Muscle of arm (tissue), 12 donors: ENCODE measurements around the gene TNS1. TPM values are rescaled to one million over a fixed set of nuclear protein-coding genes. Genes with fewer than 3 reads are reported as not detected.

Experiments
- DNase-seq: peaks from one replicate; pipeline ENCODE4 v3.0.0-alpha.2; 2013
- polyA plus RNA-seq, 12 donors: library from polyadenylated mRNA; unstranded; fragments of 120-200 nt; gene quantifications; one replicate each; pipeline ENCODE4 v1.2.1, GENCODE V29; 2013; ENCODE audit not compliant: insufficient read length in 12 of 12

The TNS1 gene
- polyA plus RNA-seq, 12 donors = 88.6 to 146 (median 122) TPM

DNA sequence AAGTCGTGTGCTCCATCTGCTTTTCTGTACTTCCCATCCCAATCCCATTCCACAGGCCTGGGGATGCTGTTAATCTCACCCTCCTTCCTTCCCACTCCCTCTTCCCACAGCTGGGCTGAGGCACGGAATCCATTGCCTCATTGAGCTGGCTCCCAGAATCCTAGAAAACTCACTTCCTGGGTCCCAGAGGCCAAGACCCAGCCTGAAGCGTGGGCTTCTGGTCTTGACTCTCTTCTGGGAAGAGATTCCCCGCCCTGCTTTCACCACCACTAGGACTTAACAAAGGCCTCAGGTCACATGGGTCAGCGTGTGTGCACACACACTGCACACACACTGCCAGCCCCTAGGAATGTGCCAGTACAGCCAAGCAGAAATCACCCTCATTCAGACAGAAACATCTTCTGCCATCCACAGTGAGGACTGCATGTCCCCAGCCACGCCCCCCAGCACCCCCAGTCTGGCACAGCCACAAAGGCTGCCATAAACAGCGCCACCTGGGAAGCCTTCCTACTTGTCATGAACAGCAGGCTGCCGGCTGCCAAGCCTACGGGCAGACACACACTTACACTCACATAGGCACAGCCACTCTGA, 165.8 kb downstream of the TNS1 start:
- DNase-seq = peak; percentile 83

DNA sequence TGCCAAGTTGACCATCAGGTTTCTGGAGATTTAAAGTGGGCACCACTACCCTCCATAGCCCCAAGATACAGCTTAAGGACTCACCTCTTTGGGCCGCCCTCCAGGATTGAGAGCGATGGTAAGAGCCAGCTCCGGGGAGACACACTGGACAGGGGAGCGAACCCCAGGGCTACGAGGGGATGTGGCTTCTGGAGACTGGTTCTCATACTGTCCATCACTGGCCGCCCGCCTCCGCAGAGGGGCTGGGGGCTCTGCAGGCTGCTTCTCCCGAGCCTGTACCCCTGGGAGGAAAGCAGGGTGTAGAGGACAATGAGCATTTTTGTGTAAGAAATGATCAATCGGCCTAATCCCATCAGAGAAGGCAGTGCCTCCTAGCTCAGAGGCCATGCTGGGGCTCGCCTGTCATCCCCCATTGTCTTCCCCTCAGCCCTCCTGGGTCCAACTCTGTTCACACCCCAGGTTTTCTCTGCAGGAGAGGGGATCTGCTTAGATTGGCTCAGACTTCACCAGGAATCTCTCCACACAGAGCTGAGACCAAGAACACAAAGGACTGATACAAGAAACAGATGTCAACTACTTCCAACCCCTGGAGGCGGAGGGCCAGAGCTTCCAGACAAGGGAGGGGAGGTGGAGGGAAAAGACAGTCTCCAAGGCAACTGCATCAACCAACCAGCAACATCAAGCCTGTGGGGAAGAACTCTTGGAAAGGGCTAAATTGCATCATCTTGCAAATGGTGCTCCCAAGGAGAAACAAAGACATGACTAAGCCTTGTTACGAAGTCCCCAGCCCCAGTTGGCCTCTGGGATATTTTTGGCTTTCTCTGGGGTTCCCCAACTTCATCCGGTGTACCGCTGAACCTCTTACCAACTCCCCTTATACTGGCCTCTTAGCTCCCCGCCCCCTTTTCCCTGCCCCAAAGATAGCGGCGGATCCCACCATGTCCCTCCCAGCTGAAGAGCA, 166.6 kb downstream of the TNS1 start:
- DNase-seq = peak; percentile 95

DNA sequence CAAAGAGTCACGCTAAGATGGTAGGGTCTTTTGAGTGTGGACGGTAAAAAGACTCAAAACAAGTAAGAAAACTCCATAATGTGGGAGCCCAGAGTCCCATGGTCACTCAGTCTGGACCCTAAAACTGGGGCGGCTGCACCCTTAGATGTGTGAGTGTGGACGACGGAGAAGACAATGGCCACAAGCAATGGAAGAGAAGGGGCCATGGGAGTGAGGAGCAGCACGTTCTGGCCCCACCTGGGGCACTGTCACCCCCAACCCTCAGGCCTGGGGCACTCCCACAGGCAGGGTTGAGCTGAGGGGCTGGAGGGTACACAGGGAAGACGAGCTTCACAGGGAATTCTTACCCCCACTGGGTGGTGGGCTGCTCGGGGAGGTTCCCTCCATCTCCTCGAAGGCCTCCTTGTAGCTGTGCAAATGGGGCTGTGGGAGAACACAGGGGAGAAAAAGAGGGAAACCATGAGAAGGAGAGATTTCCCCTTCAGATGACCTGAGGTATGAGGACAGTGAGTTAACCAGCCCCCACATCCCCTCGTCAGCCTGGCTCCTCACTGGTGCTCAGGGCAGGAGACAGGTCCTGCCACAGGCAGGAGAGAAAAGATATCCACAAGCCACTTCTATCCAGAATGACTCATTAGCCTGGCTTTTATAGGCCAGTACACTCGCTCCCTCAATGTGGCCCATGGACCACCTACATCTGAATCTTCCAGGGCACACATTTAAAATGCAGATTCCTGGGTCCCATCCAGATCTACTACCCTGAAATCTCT, 167.9 kb downstream of the TNS1 start:
- no peak for DNase-seq

DNA sequence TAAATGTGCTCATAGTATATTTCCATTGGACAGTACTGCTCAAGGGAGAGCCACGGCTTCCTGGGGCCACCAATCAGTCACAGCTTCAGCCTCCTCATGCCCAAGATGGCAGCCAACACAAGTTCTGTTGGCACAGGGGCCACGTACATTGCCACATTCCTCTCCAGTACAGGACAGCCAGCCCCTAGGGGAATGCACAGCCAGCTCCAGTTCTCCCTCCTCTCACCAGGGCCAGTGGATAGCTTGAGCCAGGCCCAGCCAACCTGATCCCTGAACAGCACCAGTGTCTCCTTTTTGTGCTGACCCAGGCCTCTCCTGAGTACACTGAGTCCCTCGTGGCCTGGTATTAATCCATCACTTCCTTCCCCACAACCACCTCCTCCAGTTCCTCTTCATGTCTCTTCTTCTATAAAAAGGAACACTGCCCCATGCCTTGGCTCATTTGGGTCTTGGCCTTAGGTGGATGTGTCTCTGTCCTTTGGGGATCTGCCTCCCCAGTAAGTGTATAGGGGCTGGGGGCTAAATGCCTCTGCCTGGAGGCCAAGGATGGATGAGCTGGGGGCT, 168.7 kb downstream of the TNS1 start:
- no peak for DNase-seq

DNA sequence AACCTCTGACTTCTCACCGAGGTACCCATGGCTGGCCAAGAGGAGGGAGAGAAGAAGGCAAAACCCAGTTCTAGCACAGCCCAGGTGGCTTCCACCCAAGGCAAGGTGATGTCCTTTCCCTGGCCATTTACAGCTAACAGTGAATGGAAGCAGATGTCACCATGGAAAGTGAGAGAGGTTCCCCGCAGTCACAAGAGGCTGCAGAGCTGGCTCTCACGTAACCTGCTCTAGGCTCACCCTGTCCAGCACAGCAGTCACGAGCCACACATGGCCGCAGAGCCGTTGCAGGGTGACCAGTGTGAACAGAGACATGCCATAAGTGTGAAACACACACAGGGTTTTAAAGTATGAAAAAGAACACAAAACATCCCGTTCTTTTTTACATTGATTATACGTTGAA, 169.4 kb downstream of the TNS1 start:
- DNase-seq = no peak

DNA sequence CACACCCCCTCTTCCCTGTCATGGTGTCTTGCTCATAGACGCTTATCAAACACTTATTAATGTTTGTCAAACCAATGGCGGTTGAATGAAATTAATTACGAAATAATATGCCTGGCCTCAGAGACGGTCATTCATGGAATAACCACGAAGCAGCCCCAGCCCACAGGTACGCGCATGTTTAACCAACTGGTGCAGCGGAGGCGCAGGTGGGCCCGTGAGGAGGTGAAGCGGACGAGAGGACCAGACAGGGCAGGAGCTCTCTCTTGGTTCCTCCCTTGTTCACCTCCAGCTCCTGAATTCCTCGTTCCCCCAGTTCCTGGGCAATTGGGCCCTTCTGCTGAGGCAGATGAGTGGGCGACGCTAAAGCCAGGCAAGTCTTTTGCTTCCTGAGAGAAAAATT, 169.8 kb downstream of the TNS1 start:
- no peak for DNase-seq

DNA sequence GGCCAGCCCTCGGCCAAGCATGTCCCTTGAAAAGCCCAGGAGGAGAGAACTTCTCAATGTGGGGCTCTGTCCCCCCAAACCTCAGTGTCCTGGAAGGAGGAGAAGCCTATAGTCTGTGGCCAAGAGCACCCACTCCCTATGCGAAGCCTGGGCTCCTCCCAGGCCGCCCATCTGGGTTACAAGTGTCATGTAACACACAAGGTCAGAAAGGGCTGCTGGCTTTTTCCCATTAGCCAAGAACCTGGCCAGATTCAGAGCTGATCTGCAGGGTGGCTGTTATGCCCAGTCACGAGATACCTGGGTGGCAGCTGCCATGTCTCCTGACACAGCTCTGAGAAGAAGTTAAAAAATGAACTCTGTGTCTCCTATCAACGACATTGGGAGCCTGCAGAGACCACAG, 170.7 kb downstream of the TNS1 start:
- no peak for DNase-seq

DNA sequence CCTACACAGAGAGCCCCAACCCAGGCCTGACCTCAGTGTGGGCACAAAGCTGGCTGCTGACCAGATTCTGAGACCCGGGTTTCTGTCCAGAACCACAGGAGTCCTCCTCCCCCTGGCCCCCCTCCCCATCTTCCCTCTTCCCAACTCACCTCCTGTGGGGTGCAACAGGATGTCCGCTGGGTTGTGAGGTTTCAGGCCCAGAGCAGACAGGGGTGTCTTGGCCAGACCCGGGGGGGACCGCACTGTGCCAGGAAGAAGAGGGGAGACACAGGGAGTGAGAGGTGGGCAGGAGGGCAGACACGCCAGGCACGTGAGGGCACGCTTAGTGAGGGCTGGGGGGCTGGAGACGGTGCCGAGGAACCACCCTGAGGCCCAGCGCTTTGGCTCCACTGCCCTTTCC, 171.5 kb downstream of the TNS1 start:
- DNase-seq = no peak

DNA sequence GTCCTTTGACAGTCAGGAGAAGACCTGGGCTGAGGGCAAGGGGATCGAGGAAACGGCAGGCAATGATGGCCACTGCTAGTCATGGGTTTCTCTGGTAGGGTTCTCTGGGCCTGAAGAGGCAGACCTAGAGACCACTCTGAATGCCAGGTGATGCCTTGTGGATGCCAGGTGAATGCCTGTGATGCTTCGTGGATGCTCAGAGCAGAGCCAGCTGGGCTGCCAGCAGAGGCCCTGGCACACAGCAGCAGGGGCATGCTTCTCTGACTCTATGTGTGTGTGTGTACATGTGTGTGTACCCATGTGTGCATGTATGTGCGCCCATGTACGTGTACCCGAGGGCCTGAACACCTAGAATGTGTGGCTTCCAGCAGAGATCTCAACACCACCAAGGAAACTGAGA, 172.0 kb downstream of the TNS1 start:
- DNase-seq = no peak

DNA sequence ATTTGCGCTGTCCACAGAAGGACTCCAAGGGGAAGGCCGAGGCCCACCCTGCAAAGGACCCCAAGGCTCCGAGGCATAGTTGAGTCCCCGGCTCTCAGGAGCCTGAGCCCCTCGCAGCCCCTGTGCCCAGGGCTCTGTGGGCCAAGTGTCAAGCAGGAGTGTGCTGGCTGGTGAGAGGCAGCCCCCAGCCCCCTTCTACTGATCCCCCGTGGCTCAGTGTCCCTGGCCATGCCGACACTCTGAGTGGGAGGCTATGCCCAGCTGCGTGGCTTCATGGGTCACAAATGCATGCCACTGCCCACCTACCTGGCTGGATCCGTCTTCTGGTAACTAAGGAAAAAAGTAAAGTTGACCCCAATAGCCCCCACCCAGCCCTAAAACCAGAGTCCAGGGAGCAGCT, 172.7 kb downstream of the TNS1 start:
- no peak for DNase-seq

DNA sequence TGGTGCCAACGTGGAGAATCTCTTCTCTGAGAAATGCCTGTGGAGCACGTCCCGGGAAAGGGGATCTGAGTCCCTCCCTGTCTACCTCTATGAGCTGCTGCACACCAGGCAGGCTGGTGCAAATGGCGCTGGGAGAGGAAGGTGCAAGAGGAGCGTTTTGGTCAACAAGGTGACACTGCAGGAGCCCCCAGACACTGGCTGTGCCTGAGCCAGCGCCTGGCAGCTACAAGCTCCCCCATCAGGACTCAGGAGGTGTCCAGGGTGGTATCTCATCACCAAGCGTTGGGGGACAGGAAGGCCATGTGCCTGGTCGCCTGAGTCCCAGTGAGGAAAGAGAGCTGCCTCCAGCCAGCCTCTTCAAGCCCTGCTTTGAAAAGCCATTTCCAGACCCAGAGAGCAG, 173.4 kb downstream of the TNS1 start:
- no peak for DNase-seq

DNA sequence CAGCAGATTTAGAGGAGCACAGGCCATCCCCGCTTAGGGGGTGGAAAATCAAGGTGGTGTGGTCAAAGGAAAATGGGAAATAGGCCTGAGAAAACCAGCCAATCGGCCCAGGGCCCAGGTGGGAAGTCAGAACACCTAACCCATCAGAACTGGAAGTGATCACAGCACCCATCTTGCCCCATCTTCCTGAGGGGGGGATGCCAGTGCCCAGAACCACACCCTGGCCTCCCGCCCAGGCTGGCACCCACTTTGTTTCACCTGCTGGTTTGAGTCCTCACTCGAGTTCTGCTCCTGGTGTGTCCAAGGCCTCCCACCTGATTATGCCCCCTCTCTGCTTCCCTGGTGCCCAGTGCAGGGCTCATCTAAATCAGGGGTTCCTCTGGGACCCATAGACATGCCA, 174.5 kb downstream of the TNS1 start:
- DNase-seq = no peak

DNA sequence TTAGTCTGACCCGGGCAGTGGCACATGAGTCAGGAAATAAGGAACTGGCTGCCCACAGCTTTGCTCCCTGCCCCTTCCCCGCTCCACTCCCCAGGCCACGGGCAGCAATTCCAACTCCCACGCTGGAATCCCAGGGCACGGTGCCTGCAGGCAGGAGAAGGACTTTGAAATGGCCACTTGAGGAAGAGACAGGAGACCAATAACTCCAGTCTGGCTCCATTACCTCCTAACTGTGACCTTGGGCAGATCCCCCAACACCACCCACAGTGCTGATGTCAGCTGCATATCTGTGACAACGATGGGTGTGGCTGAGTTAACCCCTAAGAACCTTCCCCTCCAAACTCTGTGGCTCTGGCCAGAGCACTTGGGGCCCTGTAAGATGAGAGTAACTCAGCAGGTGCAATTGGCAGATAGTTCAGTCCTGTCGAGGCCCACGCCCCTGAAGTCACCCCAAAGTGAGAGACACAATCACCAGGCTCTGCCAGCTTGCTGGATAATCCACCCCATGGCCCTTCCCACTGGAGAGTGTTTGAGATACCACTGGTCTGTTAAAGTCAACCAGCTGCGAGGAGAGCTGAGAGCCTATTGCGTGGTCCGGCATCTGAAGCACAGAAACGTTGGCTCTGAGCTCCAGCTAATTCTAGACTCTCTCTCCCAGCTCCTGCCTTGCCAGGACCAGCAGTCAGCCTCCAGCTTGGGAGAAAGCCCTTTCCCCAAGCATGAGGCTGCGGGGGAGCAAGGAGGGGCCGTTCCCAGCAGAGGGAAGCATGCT, 175.2 kb downstream of the TNS1 start:
- DNase-seq = peak; percentile 49

DNA sequence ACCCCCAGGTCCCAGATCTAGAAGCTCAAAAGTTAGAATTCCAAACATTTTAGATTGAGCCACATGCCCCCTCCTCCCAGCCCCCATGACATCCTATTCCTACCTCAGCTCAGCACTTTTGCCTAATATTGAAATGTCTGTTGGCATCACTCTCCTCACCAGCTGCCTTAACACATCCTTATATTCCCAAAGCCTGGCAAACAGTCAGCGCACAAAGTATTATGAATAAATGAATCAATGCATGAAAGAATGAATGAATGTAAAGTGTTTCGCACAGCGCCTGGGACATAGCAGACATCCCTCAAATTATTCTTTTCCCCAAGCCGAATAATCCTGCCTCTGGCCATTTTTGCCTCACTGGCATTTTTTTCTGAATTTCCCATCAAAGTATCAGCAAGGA, 175.8 kb downstream of the TNS1 start:
- DNase-seq = no peak

DNA sequence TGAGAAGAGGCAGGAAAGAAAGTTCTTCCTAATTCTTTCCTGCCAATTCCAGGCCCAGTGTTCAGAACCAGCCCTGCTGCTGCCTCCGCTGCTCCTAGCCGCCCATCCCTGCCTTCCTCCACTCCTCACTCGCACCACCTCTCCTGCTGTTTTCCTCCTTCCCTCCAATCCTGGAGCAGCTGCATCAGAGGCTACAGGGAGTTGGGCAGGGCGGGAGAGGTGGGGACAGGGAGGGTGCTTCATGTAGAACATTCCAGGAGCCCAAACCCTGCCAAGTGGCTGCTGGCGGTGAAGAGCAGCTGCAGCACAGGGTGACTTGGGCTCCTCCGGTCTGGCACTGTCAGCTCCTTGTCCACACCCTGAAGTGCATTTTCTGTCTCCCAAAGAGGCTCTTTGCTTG, 176.3 kb downstream of the TNS1 start:
- peak; percentile 52 for DNase-seq

DNA sequence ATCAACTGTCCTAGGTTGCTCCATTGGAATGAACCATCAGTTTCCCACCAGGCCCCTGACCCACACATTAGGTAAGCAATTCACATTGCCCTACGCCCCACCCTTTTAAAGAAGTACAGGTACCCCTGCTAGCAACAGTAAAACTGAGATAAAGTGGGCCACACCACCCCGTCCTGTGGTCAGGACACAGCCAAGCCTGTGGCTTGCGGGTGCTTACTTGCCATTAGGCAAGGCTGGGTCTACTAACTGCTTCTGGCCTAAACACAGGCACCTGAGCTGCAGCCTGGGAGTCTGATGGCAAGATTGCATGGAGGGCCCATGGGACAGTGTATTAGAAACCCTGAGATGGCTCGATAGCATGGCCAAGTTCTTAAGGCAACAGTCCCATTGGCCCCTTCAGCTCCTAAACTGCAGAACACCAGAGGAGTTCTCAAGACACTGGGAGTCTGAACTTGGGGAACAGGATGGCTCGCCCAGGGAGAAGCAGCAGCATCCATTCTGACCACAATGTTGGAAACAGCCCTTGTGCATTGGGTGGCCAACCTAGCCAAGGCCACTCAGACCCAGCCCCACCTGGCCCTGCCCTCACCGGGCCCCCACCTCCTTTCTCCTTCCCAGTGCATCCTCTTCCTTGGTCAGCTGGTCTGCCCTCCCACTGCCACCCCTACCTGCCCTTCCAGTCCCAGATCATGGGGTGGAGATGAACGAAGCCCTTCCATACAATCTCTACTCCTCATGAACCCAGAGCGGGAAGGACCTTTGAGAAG, 177.1 kb downstream of the TNS1 start:
- DNase-seq = no peak

DNA sequence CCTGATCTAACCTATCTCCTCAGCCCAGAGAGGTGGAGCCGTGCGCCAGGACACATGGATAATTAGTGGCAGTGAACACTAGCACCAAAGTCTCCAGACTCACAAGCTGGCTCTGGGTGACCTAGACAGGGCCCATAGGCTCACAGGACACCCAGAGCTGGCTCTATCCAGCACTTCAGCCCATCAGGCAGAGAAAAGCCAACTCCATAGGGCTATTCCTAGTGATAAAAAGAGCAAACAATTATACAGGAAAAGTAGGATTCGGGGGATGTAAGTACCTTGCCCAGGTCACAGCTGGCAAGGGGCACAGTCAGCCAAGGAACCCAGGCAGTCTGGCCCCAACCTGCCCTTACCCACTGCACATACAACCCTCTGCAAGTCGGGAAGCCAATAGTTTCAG, 178.6 kb downstream of the TNS1 start:
- no peak for DNase-seq

DNA sequence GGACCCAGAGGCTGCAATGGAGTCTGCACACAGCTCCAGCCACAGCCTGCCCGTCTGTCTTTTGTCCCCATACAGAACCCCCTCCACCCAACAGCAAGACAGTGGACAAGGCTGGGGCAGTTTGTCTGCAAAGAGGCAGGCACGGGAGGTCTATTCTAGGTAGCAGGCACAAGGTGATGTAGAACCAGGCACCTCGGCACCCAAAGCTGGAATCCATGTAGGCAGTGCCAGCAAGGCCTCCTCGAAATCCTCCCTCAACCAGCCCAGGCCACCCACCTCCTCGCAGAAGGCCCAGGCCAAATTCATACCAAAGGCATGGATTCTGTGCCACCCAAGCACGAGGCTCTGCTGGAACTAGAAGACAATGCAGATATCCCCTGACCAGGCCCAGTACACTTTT, 179.2 kb downstream of the TNS1 start:
- DNase-seq = no peak

DNA sequence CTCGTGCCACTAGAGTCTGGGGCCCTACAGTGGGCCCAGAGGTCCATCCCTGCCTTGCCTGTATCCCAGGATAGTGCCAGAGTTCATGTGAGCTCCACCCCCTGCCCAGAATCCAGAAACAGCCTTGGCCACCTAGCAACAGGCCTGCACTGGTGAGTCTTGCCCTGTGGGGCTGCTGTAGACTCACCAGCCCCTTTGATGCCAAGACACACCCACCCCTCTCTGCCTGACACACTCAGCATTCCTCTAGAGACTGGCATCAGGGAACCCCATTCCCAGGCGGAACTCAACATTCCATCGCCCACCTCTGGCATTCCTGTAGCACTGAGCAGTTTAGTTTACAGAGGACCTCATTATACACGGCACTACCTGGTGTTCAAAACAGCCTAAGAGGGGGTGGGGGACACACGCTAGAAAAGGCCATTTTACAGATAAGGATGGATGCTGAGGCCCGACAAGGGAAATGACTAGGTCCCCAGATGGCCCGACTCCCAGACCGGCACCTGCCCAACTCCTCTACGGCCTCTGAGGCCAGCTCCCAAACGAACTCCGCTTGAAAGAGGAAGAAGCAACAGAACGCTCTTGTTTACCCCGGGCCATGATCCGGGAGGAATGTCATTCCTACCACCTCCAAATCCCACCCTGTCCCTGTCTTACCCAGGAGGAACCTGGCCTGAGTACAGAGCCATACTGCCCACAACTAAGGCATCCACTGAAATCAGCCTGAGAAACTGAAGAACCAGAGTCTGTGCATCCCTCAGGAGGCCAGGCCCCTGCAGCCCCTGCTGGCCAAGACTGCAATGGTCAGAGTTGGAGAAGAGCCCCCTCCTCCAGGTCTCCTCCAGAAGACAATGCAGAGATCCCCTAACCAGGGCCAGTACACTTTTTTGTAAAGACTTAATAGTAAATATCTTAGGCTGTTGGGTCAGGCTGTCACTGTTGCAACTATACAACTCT, 180.2 kb downstream of the TNS1 start:
- no peak for DNase-seq
